Hepatocyte (in vitro differentiated cells): ENCODE results near the gene CFC1. TPM values are rescaled to one million over a fixed set of nuclear protein-coding genes. Genes with fewer than 3 reads are reported as not detected.
"Not testable (repeated sequence)": the region's sequence is repeated elsewhere in the genome, so short reads cannot be mapped to it uniquely, and the experiment has no call there.

Experiments
- DNase-seq: peaks from one replicate; pipeline ENCODE4 v3.0.0-alpha.2; 2016; ENCODE audit warnings: low spot score
- H2AFZ ChIP-seq: fragments of 200-600 bp; sonication (generic); 2 replicates; pipeline ENCODE4 v1.6.0; 2016; ENCODE audit warnings: antibody characterized with exemption, mild to moderate bottlenecking
- H3K27ac ChIP-seq: fragments of 200-600 bp; sonication (generic); 2 replicates; pipeline ENCODE4 v1.5.1; 2016; ENCODE audit warnings: mild to moderate bottlenecking
- H3K27me3 ChIP-seq: fragments of 200-600 bp; sonication (generic); 2 replicates; pipeline ENCODE4 v1.6.1; 2016
- H3K36me3 ChIP-seq: fragments of 200-600 bp; sonication (generic); replicated peaks from 2 replicates; pipeline ENCODE4 v1.5.1; 2016; ENCODE audit warnings: low read depth; ENCODE audit not compliant: insufficient read depth
- H3K4me1 ChIP-seq: fragments of 200-600 bp; sonication (generic); 2 replicates; pipeline ENCODE4 v1.5.1; 2016; ENCODE audit warnings: mild to moderate bottlenecking, moderate library complexity; ENCODE audit not compliant: insufficient read depth
- H3K4me2 ChIP-seq: fragments of 200-600 bp; sonication (generic); 2 replicates; pipeline ENCODE4 v1.6.0; 2016
- H3K4me3 ChIP-seq: fragments of 200-600 bp; sonication (generic); 2 replicates; pipeline ENCODE4 v1.5.1; 2016; ENCODE audit warnings: mild to moderate bottlenecking
- H3K79me2 ChIP-seq: fragments of 200-600 bp; sonication (generic); 2 replicates; pipeline ENCODE4 v1.6.0; 2017; ENCODE audit warnings: mild to moderate bottlenecking
- H3K9me2 ChIP-seq: fragments of 200-600 bp; sonication (generic); replicated peaks from 2 replicates; pipeline ENCODE4 v1.6.0; 2017; ENCODE audit warnings: mild to moderate bottlenecking; ENCODE audit not compliant: insufficient read depth
- H3K9me3 ChIP-seq: fragments of 200-600 bp; sonication (generic); 2 replicates; pipeline ENCODE4 v1.5.1; 2016; ENCODE audit warnings: low read depth, mild to moderate bottlenecking
- H4K20me1 ChIP-seq: fragments of 200-600 bp; sonication (generic); 2 replicates; pipeline ENCODE4 v1.6.0; 2016; ENCODE audit warnings: mild to moderate bottlenecking; ENCODE audit not compliant: insufficient read depth, poor library complexity, severe bottlenecking
- WGBS: methylation state at CpG from one replicate; pipeline ENCODE4 v1.1.6; 2016; ENCODE audit warnings: low lambda C conversion rate; ENCODE audit errors: missing lambda C conversion rate; 5-methylcytosine and 5-hydroxymethylcytosine counted together
- polyA plus RNA-seq: library from polyadenylated mRNA; unstranded; fragments of >200 nt; fragmentation: Nextera tagmentation; extraction: Ambion mirVana; gene quantifications from 2 replicates; pipeline ENCODE4 v1.2.1, GENCODE V29; 2016
- total RNA-seq: library from RNA; depleted of rRNA; stranded (reverse); fragments of >200 nt; gene quantifications from 2 replicates; pipeline ENCODE4 v1.2.3, GENCODE V29; 2014

Gene CFC1
- total and polyA plus RNA-seq, 2 experiments from 2014 or later, result 15.1 to 16.9 TPM

GRCh38 chr2:130571929-130572328 is 27.4 kb downstream of the CFC1 start:
- not testable (repeated sequence) for H2AFZ ChIP-seq, H3K4me1 ChIP-seq, H3K79me2 ChIP-seq, H3K9me2 ChIP-seq, H3K4me3 ChIP-seq, H3K27me3 ChIP-seq, H3K4me2 ChIP-seq, H3K9me3 ChIP-seq, H4K20me1 ChIP-seq, H3K27ac ChIP-seq, H3K36me3 ChIP-seq, DNase-seq
- no CpG with 5 or more reads among the region's 3 CpGs for WGBS

- H3K36me3 ChIP-seq, DNase-seq, H3K27ac ChIP-seq, H3K4me1 ChIP-seq, H3K27me3 ChIP-seq, H3K9me3 ChIP-seq, H3K9me2 ChIP-seq, H4K20me1 ChIP-seq, H3K4me3 ChIP-seq, H2AFZ ChIP-seq, H3K4me2 ChIP-seq, H3K79me2 ChIP-seq: not testable (repeated sequence)
- WGBS, result no CpG with 5 or more reads among the region's 4 CpGs
Measured at GRCh38 chr2:130566165-130566564, 33.2 kb downstream of the CFC1 start.

- H4K20me1 ChIP-seq, H3K79me2 ChIP-seq, H3K36me3 ChIP-seq, H3K9me2 ChIP-seq, H2AFZ ChIP-seq, H3K4me3 ChIP-seq, DNase-seq, H3K27me3 ChIP-seq, H3K4me2 ChIP-seq, H3K27ac ChIP-seq, H3K4me1 ChIP-seq, H3K9me3 ChIP-seq: not testable (repeated sequence)
- WGBS, result no CpG with 5 or more reads among the region's 8 CpGs
Measured at GRCh38 chr2:130556441-130556840, 42.9 kb downstream of the CFC1 start.

- H3K9me2 ChIP-seq, H3K4me2 ChIP-seq, H3K9me3 ChIP-seq, H3K27me3 ChIP-seq, DNase-seq, H2AFZ ChIP-seq, H3K4me1 ChIP-seq, H3K4me3 ChIP-seq, H3K36me3 ChIP-seq, H3K79me2 ChIP-seq, H3K27ac ChIP-seq, H4K20me1 ChIP-seq: not testable (repeated sequence)
- WGBS, result no CpG with 5 or more reads among the region's 4 CpGs
Measured at GRCh38 chr2:130554178-130554577, 45.2 kb downstream of the CFC1 start.

- H3K9me3 ChIP-seq, H4K20me1 ChIP-seq, H3K4me1 ChIP-seq, H2AFZ ChIP-seq, H3K79me2 ChIP-seq, H3K27me3 ChIP-seq, H3K4me3 ChIP-seq, H3K4me2 ChIP-seq, DNase-seq, H3K9me2 ChIP-seq, H3K36me3 ChIP-seq, H3K27ac ChIP-seq: not testable (repeated sequence)
- no CpG with 5 or more reads among the region's 27 CpGs for WGBS
Measured at GRCh38 chr2:130549475-130549874, 49.9 kb downstream of the CFC1 start.

- not testable (repeated sequence) for H3K9me3 ChIP-seq, H3K36me3 ChIP-seq, H3K4me3 ChIP-seq, H3K4me2 ChIP-seq, H3K4me1 ChIP-seq, H3K79me2 ChIP-seq, H4K20me1 ChIP-seq, DNase-seq, H3K27me3 ChIP-seq, H3K27ac ChIP-seq, H2AFZ ChIP-seq, H3K9me2 ChIP-seq
- no CpG with 5 or more reads among the region's 3 CpGs for WGBS
Measured at GRCh38 chr2:130548418-130548817, 51.0 kb downstream of the CFC1 start.

- not testable (repeated sequence) for H3K4me2 ChIP-seq, H3K4me3 ChIP-seq, H2AFZ ChIP-seq, H4K20me1 ChIP-seq, H3K9me3 ChIP-seq, H3K36me3 ChIP-seq, H3K4me1 ChIP-seq, H3K9me2 ChIP-seq, H3K79me2 ChIP-seq, H3K27me3 ChIP-seq, DNase-seq, H3K27ac ChIP-seq
- no CpG with 5 or more reads among the region's 5 CpGs for WGBS
Measured at GRCh38 chr2:130544978-130545377, 54.4 kb downstream of the CFC1 start.

GRCh38 chr2:130543785-130544528 is 55.4 kb downstream of the CFC1 start:
- H3K4me1 ChIP-seq, H3K36me3 ChIP-seq, H3K9me3 ChIP-seq, H4K20me1 ChIP-seq, H3K4me2 ChIP-seq, H3K9me2 ChIP-seq, H3K27me3 ChIP-seq, H3K79me2 ChIP-seq, H3K4me3 ChIP-seq, DNase-seq, H2AFZ ChIP-seq, H3K27ac ChIP-seq: not testable (repeated sequence)
- WGBS, result no CpG with 5 or more reads among the region's 12 CpGs

- H3K4me2 ChIP-seq, H3K4me1 ChIP-seq, H3K4me3 ChIP-seq, H3K9me2 ChIP-seq, H4K20me1 ChIP-seq, H3K27me3 ChIP-seq, DNase-seq, H3K79me2 ChIP-seq, H3K27ac ChIP-seq, H3K9me3 ChIP-seq, H2AFZ ChIP-seq, H3K36me3 ChIP-seq: not testable (repeated sequence)
- WGBS, result no CpG with 5 or more reads among the region's 4 CpGs
Measured at GRCh38 chr2:130542789-130543188, 56.6 kb downstream of the CFC1 start.
